Duodenal mucosa (tissue), 2 donors: ENCODE results near the gene SP6.

ENCODE experiments used
- H3K27ac ChIP-seq: one replicate; pipeline ENCODE4 v1.7.0; 2013; ENCODE audit warnings: low read depth, low read length
- H3K27me3 ChIP-seq, 2 donors: one replicate each; pipeline ENCODE4 v1.7.0; 2013; ENCODE audit warnings: low read length in 2 of 2, control low read depth in 1 of 2; ENCODE audit not compliant: insufficient read depth in 2 of 2, control insufficient read depth in 1 of 2
- H3K36me3 ChIP-seq, 2 donors: one replicate each; pipeline ENCODE4 v1.7.0; 2013; ENCODE audit warnings: low read length in 2 of 2, control low read depth in 1 of 2; ENCODE audit not compliant: insufficient read depth in 2 of 2, control insufficient read depth in 1 of 2
- H3K4me1 ChIP-seq, 2 donors: one replicate each; pipeline ENCODE4 v1.7.0; 2013; ENCODE audit warnings: low read length in 2 of 2, control low read depth in 1 of 2; ENCODE audit not compliant: insufficient read depth in 2 of 2, control insufficient read depth in 1 of 2
- H3K4me3 ChIP-seq, 2 donors: one replicate each; pipeline ENCODE4 v1.7.0; 2013; ENCODE audit warnings: low read length in 2 of 2, low read depth in 1 of 2
- H3K9ac ChIP-seq, 2 donors: one replicate each; pipeline ENCODE4 v1.7.0; 2013; ENCODE audit warnings: low read length in 2 of 2, low read depth in 1 of 2
- H3K9me3 ChIP-seq, 2 donors: one replicate each; pipeline ENCODE4 v1.7.0; 2013; ENCODE audit warnings: low read length in 2 of 2, control low read depth in 1 of 2; ENCODE audit not compliant: control insufficient read depth in 1 of 2

The SP6 gene

GRCh38 chr17:47811709-47812108 is 39.3 kb downstream of the SP6 start:
- H3K27me3 ChIP-seq = no peaks in the 10 kb centered on the region
- peaks cover 54 to 95% of the 10 kb centered on the region in 2 donors for H3K36me3 ChIP-seq
- H3K9me3 ChIP-seq = no peaks in the 10 kb centered on the region
- no peak overlapping the region for H3K4me3 ChIP-seq
- no peak overlapping the region for H3K27ac ChIP-seq
- H3K9ac ChIP-seq = peak overlapping the region in 1 of 2 donors; percentile 55
- peaks cover 32 to 44% of the 10 kb centered on the region in 2 donors for H3K4me1 ChIP-seq

GRCh38 chr17:47810901-47811635 is 39.9 kb downstream of the SP6 start:
- H3K4me1 ChIP-seq = peaks cover 32 to 44% of the 10 kb centered on the region in 2 donors
- H3K36me3 ChIP-seq = peaks cover 49 to 95% of the 10 kb centered on the region in 2 donors
- H3K4me3 ChIP-seq = peak overlapping the region in 1 of 2 donors; percentile 32
- H3K9me3 ChIP-seq = no peaks in the 10 kb centered on the region
- H3K27me3 ChIP-seq = no peaks in the 10 kb centered on the region
- H3K9ac ChIP-seq = peak overlapping the region; percentile 25 to 55
- peak overlapping the region; percentile 55 for H3K27ac ChIP-seq

GRCh38 chr17:47810200-47810821 is 40.7 kb downstream of the SP6 start:
- Histone ChIP-seq H3K27ac (peak overlapping the region; percentile 68), H3K4me3 (peak overlapping the region in 1 of 2 donors; percentile 32), H3K9ac (peak overlapping the region; percentile 25 to 43), H3K4me1 (peaks cover 32 to 44% of the 10 kb centered on the region in 2 donors), H3K27me3 (no peaks in the 10 kb centered on the region), H3K9me3 (no peaks in the 10 kb centered on the region), H3K36me3 (peaks cover 42 to 87% of the 10 kb centered on the region in 2 donors)

- H3K36me3 ChIP-seq = peaks cover 30 to 74% of the 10 kb centered on the region in 2 donors
- no peak overlapping the region for H3K27ac ChIP-seq
- no peak overlapping the region for H3K9ac ChIP-seq
- no peaks in the 10 kb centered on the region for H3K9me3 ChIP-seq
- H3K4me3 ChIP-seq = no peak overlapping the region
- H3K4me1 ChIP-seq = peaks cover 32 to 36% of the 10 kb centered on the region in 2 donors
- no peaks in the 10 kb centered on the region for H3K27me3 ChIP-seq
Measured at GRCh38 chr17:47808830-47809480, 42.0 kb downstream of the SP6 start.

- Histone ChIP-seq H3K9ac (no peak overlapping the region), H3K9me3 (no peaks in the 10 kb centered on the region), H3K4me3 (no peak overlapping the region), H3K27ac (no peak overlapping the region), H3K36me3 (peaks cover 28 to 70% of the 10 kb centered on the region in 2 donors), H3K27me3 (no peaks in the 10 kb centered on the region), H3K4me1 (peaks cover 32 to 36% of the 10 kb centered on the region in 2 donors)
Measured at GRCh38 chr17:47808036-47808829, 42.7 kb downstream of the SP6 start.

GRCh38 chr17:47807421-47807820 is 43.5 kb downstream of the SP6 start:
- no peak overlapping the region for H3K27ac ChIP-seq
- H3K4me1 ChIP-seq = peaks cover 29 to 32% of the 10 kb centered on the region in 2 donors
- H3K9ac ChIP-seq = no peak overlapping the region
- no peaks in the 10 kb centered on the region for H3K27me3 ChIP-seq
- H3K9me3 ChIP-seq = no peaks in the 10 kb centered on the region
- H3K4me3 ChIP-seq = no peak overlapping the region
- H3K36me3 ChIP-seq = peaks cover 20 to 62% of the 10 kb centered on the region in 2 donors

GRCh38 chr17:47806913-47807255 is 44.1 kb downstream of the SP6 start:
- Histone ChIP-seq H3K9me3 (no peaks in the 10 kb centered on the region), H3K27me3 (no peaks in the 10 kb centered on the region), H3K27ac (no peak overlapping the region), H3K4me3 (no peak overlapping the region), H3K36me3 (peaks cover 20 to 56% of the 10 kb centered on the region in 2 donors), H3K4me1 (peaks cover 27 to 29% of the 10 kb centered on the region in 2 donors), H3K9ac (no peak overlapping the region)

- Histone ChIP-seq H3K36me3 (peaks cover 20 to 50% of the 10 kb centered on the region in 2 donors), H3K9ac (no peak overlapping the region), H3K4me1 (peaks cover 21 to 25% of the 10 kb centered on the region in 2 donors), H3K27ac (no peak overlapping the region), H3K9me3 (no peaks in the 10 kb centered on the region), H3K27me3 (no peaks in the 10 kb centered on the region), H3K4me3 (no peak overlapping the region)
Measured at GRCh38 chr17:47806026-47806912, 44.7 kb downstream of the SP6 start.

- Histone ChIP-seq H3K4me3 (no peak overlapping the region), H3K27ac (no peak overlapping the region), H3K9ac (no peak overlapping the region), H3K9me3 (no peaks in the 10 kb centered on the region), H3K4me1 (peaks cover 4 to 7% of the 10 kb centered on the region in 2 donors), H3K36me3 (peaks cover 18 to 33% of the 10 kb centered on the region in 2 donors), H3K27me3 (no peaks in the 10 kb centered on the region)
Measured at GRCh38 chr17:47804461-47804860, 46.5 kb downstream of the SP6 start.
